GM18498 (cell line): ENCODE data around the gene KATNAL1.

Source experiments
- ATAC-seq: cut with Tn5 transposase; IDR thresholded peaks from one replicate; pipeline ENCODE4 v1.9.1; 2021; ENCODE audit warnings: mild to moderate bottlenecking, moderate library complexity; ENCODE audit not compliant: unreplicated experiment

KATNAL1 gene

GRCh38 chr13:30170569-30170968 is 136.8 kb downstream of the KATNAL1 start:
- no peak for ATAC-seq

GRCh38 chr13:30169442-30169841 is 137.9 kb downstream of the KATNAL1 start:
- ATAC-seq, result no peak

- ATAC-seq, result no peak
Observed at GRCh38 chr13:30165796-30166195, 141.6 kb downstream of the KATNAL1 start.

- no peak for ATAC-seq
Observed at GRCh38 chr13:30165071-30165470, 142.3 kb downstream of the KATNAL1 start.

- ATAC-seq, result no peak
Observed at GRCh38 chr13:30164146-30164545, 143.2 kb downstream of the KATNAL1 start.

GRCh38 chr13:30163441-30163840 is 143.9 kb downstream of the KATNAL1 start:
- ATAC-seq, result no peak

- no peak for ATAC-seq
Observed at GRCh38 chr13:30159446-30159839, 147.9 kb downstream of the KATNAL1 start.

GRCh38 chr13:30158774-30159445 is 148.4 kb downstream of the KATNAL1 start:
- no peak for ATAC-seq

GRCh38 chr13:30157616-30157993 is 149.7 kb downstream of the KATNAL1 start:
- ATAC-seq, result no peak

- ATAC-seq, result no peak
Observed at GRCh38 chr13:30156826-30157615, 150.3 kb downstream of the KATNAL1 start.

- ATAC-seq, result no peak
Observed at GRCh38 chr13:30156270-30156669, 151.1 kb downstream of the KATNAL1 start.

- ATAC-seq, result no peak
Observed at GRCh38 chr13:30154931-30155330, 152.4 kb downstream of the KATNAL1 start.

- ATAC-seq, result no peak
Observed at GRCh38 chr13:30154531-30154930, 152.8 kb downstream of the KATNAL1 start.

GRCh38 chr13:30153545-30154426 is 153.6 kb downstream of the KATNAL1 start:
- ATAC-seq, result no peak
